NCI-H526 (cell line): ENCODE data around the gene PRKAR1B.

Source experiments
- DNase-seq, 2 experiments: peaks; one replicate each; lab custom pipeline; 2025; lab: John Stamatoyannopoulos, UW

PRKAR1B gene

GRCh38 chr7:727104-727805 is at the start of gene PRKAR1B:
Gene PRKAR1B, minus strand, starts transcription at chr7:727281. Its CDS starts 15,776 bp downstream, at chr7:711505.
- peak in 1 of 2 experiments; percentile 63 for DNase-seq

GRCh38 chr7:776381-776780 is 49.3 kb upstream of the PRKAR1B start:
- no peak for DNase-seq

- DNase-seq = peak; percentile 7 to 71
Observed at GRCh38 chr7:774161-775109, 47.4 kb upstream of the PRKAR1B start.

- DNase-seq = no peak
Observed at GRCh38 chr7:773622-773915, 46.5 kb upstream of the PRKAR1B start.

- DNase-seq = no peak
Observed at GRCh38 chr7:772861-773621, 46.0 kb upstream of the PRKAR1B start.

- DNase-seq = no peak
Observed at GRCh38 chr7:772392-772791, 45.3 kb upstream of the PRKAR1B start.

GRCh38 chr7:772005-772294 is 44.9 kb upstream of the PRKAR1B start:
- no peak for DNase-seq

GRCh38 chr7:771234-772004 is 44.3 kb upstream of the PRKAR1B start:
- no peak for DNase-seq

- DNase-seq = no peak
Observed at GRCh38 chr7:770741-771166, 43.7 kb upstream of the PRKAR1B start.

GRCh38 chr7:770336-770735 is 43.3 kb upstream of the PRKAR1B start:
- DNase-seq = no peak

GRCh38 chr7:768881-769504 is 41.9 kb upstream of the PRKAR1B start:
- no peak for DNase-seq

- no peak for DNase-seq
Observed at GRCh38 chr7:767941-768731, 41.1 kb upstream of the PRKAR1B start.

- DNase-seq = no peak
Observed at GRCh38 chr7:767580-767940, 40.5 kb upstream of the PRKAR1B start.

- DNase-seq = no peak
Observed at GRCh38 chr7:765383-765782, 38.3 kb upstream of the PRKAR1B start.

GRCh38 chr7:763762-764161 is 36.7 kb upstream of the PRKAR1B start:
- DNase-seq = no peak

GRCh38 chr7:762885-763284 is 35.8 kb upstream of the PRKAR1B start:
- no peak for DNase-seq

- DNase-seq = no peak
Observed at GRCh38 chr7:761631-762030, 34.5 kb upstream of the PRKAR1B start.

GRCh38 chr7:761101-761500 is 34.0 kb upstream of the PRKAR1B start:
- no peak for DNase-seq

- no peak for DNase-seq
Observed at GRCh38 chr7:760006-760405, 32.9 kb upstream of the PRKAR1B start.

- DNase-seq = no peak
Observed at GRCh38 chr7:759569-759968, 32.5 kb upstream of the PRKAR1B start.

- no peak for DNase-seq
Observed at GRCh38 chr7:757741-758163, 30.7 kb upstream of the PRKAR1B start.
